ENCODE measurements around the gene ATP1A4. TPM values are rescaled to one million over a fixed set of nuclear protein-coding genes. Genes with fewer than 3 reads are reported as not detected.

The ATP1A4 gene
- total RNA-seq, 1 donor from 2014 or later = 0.27 TPM

DNA sequence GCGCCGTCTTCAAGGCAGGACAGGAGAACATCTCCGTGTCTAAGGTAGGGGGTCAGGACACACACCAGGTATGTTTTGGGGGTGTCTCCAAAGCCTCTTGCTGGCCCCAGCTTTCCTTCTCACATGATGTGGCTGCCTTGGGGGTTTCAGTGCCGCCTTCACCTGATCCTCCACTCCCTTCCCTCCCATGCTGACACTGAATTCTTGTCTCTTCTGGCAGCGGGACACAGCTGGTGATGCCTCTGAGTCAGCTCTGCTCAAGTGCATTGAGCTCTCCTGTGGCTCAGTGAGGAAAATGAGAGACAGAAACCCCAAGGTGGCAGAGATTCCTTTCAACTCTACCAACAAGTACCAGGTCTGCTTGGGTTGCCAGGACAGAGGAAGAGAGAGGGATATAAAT lies 22.4 kb upstream of the ATP1A4 start:
- Mint-ChIP-seq H3K27me3 (peaks cover 12% of the 10 kb centered on the region), H3K4me3 (no peak overlapping the region), H3K36me3 (no peaks in the 10 kb centered on the region), H3K4me1 (ENCODE audit: unreplicated experiment) (peaks cover 11% of the 10 kb centered on the region), H3K9me3 (no peaks in the 10 kb centered on the region), H3K27ac (peak overlapping the region; percentile 8)
- TF ChIP-seq, protein P1, sequence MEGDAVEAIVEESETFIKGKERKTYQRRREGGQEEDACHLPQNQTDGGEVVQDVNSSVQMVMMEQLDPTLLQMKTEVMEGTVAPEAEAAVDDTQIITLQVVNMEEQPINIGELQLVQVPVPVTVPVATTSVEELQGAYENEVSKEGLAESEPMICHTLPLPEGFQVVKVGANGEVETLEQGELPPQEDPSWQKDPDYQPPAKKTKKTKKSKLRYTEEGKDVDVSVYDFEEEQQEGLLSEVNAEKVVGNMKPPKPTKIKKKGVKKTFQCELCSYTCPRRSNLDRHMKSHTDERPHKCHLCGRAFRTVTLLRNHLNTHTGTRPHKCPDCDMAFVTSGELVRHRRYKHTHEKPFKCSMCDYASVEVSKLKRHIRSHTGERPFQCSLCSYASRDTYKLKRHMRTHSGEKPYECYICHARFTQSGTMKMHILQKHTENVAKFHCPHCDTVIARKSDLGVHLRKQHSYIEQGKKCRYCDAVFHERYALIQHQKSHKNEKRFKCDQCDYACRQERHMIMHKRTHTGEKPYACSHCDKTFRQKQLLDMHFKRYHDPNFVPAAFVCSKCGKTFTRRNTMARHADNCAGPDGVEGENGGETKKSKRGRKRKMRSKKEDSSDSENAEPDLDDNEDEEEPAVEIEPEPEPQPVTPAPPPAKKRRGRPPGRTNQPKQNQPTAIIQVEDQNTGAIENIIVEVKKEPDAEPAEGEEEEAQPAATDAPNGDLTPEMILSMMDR (conservative IDR thresholded peaks at IDR 0.05) = no peak
- DNase-seq (ENCODE audit: extremely low spot score, unreplicated experiment) = no peak

DNA sequence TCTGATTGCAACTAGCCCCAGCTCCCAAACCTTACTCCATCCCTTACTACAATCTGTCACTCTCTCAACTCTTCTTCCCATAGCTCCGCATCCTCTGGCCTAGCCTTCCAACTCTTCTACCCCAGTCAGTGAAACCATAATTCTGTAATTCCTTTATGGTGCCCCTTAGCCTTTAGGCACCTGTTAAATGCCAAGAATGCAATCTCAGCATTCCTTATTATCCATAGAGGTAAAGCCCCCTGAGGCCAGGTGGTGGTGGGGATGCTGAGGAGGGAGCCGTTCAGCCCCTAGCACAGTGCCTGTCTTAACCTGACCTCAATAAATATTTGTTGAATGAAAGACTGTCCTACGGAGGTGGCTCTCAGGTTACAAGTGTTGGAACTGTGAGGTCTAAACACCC lies 21.8 kb upstream of the ATP1A4 start:
- H3K4me3 Mint-ChIP-seq = no peak overlapping the region
- H3K9me3 Mint-ChIP-seq = no peaks in the 10 kb centered on the region
- H3K4me1 Mint-ChIP-seq (ENCODE audit: unreplicated experiment) = peaks cover 5% of the 10 kb centered on the region
- peak overlapping the region; percentile 8 for H3K27ac Mint-ChIP-seq
- H3K36me3 Mint-ChIP-seq = no peaks in the 10 kb centered on the region
- DNase-seq (ENCODE audit: extremely low spot score, unreplicated experiment) = no peak
- TF ChIP-seq, protein P1 (conservative IDR thresholded peaks at IDR 0.05) = no peak
- H3K27me3 Mint-ChIP-seq = peaks cover 12% of the 10 kb centered on the region

DNA sequence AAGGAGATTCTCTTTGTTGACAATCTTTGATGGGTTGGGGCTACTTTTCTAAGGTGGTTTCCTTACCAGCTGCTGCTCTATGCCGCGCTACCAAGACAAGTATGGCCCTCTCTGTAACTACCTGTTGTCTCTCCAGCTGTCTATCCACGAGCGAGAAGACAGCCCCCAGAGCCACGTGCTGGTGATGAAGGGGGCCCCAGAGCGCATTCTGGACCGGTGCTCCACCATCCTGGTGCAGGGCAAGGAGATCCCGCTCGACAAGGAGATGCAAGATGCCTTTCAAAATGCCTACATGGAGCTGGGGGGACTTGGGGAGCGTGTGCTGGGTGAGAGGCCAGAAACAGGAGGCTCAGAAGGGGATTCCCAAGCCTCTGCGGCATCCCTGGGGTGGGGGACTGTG lies 21.4 kb upstream of the ATP1A4 start:
- Mint-ChIP-seq H3K27me3 (peaks cover 12% of the 10 kb centered on the region), H3K36me3 (no peaks in the 10 kb centered on the region), H3K27ac (no peak overlapping the region)

DNA sequence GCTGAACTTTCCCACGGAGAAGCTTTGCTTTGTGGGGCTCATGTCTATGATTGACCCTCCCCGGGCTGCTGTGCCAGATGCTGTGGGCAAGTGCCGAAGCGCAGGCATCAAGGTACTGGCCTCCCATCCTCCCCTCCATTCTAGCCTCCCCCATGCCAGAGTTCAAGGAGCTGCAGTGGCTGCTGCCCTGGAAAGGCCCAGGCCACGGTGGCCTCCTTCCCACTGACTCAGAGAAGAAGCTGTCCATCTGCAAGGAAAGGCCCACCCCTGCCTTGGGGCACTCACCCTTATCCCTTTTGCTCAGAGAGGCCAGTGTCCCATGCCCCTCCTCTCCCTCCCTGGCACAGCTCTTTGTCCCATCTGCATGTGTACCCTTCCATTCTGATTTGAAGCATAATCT lies 20.9 kb upstream of the ATP1A4 start:
- H3K4me1 Mint-ChIP-seq (ENCODE audit: unreplicated experiment) = no peaks in the 10 kb centered on the region
- H3K9me3 Mint-ChIP-seq = no peaks in the 10 kb centered on the region
- H3K36me3 Mint-ChIP-seq = no peaks in the 10 kb centered on the region
- no peak for DNase-seq (ENCODE audit: extremely low spot score, unreplicated experiment)
- H3K27ac Mint-ChIP-seq = peak overlapping the region; percentile 11
- no peak overlapping the region for H3K4me3 Mint-ChIP-seq
- peaks cover 12% of the 10 kb centered on the region for H3K27me3 Mint-ChIP-seq
- TF ChIP-seq, protein P1 (conservative IDR thresholded peaks at IDR 0.05) = no peak

More for the DNA sequence above, 21.4 kb upstream of the ATP1A4 start:
- no peak for DNase-seq (ENCODE audit: extremely low spot score, unreplicated experiment)
- Mint-ChIP-seq H3K4me1 (ENCODE audit: unreplicated experiment) (peaks cover 1% of the 10 kb centered on the region), H3K9me3 (no peaks in the 10 kb centered on the region), H3K4me3 (no peak overlapping the region)
- TF ChIP-seq, protein P1 (conservative IDR thresholded peaks at IDR 0.05) = no peak

DNA sequence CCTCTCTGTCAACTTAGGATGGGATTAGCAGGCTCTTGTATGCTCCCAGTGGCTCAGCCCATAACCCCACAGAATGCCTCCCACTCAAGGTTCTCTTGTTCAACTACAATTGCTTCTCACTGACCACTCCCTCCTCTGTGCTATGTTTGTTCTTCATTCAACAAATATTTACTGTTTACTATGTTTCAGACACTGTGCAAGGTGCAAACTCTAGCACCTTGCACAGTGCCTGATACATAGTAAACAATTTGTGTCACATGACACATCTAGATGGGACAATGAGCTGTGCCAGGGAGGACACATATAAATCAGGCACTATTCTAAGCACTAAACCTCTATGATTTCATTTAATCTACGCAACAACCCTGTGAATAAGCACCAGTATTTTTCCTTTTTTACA lies 20.5 kb upstream of the ATP1A4 start:
- Mint-ChIP-seq H3K27ac (peak overlapping the region; percentile 11), H3K36me3 (no peaks in the 10 kb centered on the region), H3K4me3 (no peak overlapping the region), H3K4me1 (ENCODE audit: unreplicated experiment) (no peaks in the 10 kb centered on the region), H3K27me3 (peaks cover 12% of the 10 kb centered on the region), H3K9me3 (no peaks in the 10 kb centered on the region)
- TF ChIP-seq, protein P1 (conservative IDR thresholded peaks at IDR 0.05) = no peak
- no peak for DNase-seq (ENCODE audit: extremely low spot score, unreplicated experiment)

All from type B pancreatic cell (in vitro differentiated cells).